Stimulated activated CD4-positive, alpha-beta T cell treated with anti-CD3 and anti-CD28 coated beads, TNF-alpha, amount 100 ng/mL, for 4 hours (primary cell): Measurements from ENCODE around the gene RTP1.
"Not testable (repeated sequence)": the region's sequence is repeated elsewhere in the genome, so short reads cannot be mapped to it uniquely, and the experiment has no call there.

Source experiments
- DNase-seq, 3 experiments: peaks; one replicate each; pipeline ENCODE4 v3.0.0-alpha.2; 2020; ENCODE audit warnings: low read depth in 3 of 3

The RTP1 gene

GRCh38 chr3:187198490-187198889 is 1.2 kb downstream of the RTP1 start:
- DNase-seq = no peak

GRCh38 chr3:187199463-187200050 is 2.3 kb downstream of the RTP1 start:
- DNase-seq = not testable (repeated sequence)

GRCh38 chr3:187205683-187206082 is 8.4 kb downstream of the RTP1 start:
- DNase-seq = no peak

GRCh38 chr3:187207062-187207461 is 9.8 kb downstream of the RTP1 start:
- no peak for DNase-seq

- DNase-seq = no peak
Measured at GRCh38 chr3:187207624-187208023, 10.3 kb downstream of the RTP1 start.

GRCh38 chr3:187208159-187208558 is 10.9 kb downstream of the RTP1 start:
- DNase-seq = no peak

- no peak for DNase-seq
Measured at GRCh38 chr3:187209491-187209890, 12.2 kb downstream of the RTP1 start.

GRCh38 chr3:187210091-187210490 is 12.8 kb downstream of the RTP1 start:
- no peak for DNase-seq

- DNase-seq = no peak
Measured at GRCh38 chr3:187210545-187211327, 13.4 kb downstream of the RTP1 start.

- no peak for DNase-seq
Measured at GRCh38 chr3:187211532-187212195, 14.4 kb downstream of the RTP1 start.

- no peak for DNase-seq
Measured at GRCh38 chr3:187212196-187212545, 14.9 kb downstream of the RTP1 start.

GRCh38 chr3:187212705-187213104 is 15.4 kb downstream of the RTP1 start:
- no peak for DNase-seq

GRCh38 chr3:187213616-187214015 is 16.3 kb downstream of the RTP1 start:
- DNase-seq = no peak

- no peak for DNase-seq
Measured at GRCh38 chr3:187215460-187215859, 18.2 kb downstream of the RTP1 start.

- no peak for DNase-seq
Measured at GRCh38 chr3:187222801-187223200, 25.5 kb downstream of the RTP1 start.

- DNase-seq = no peak
Measured at GRCh38 chr3:187223799-187224198, 26.5 kb downstream of the RTP1 start.

- no peak for DNase-seq
Measured at GRCh38 chr3:187227658-187228258, 30.5 kb downstream of the RTP1 start.

GRCh38 chr3:187228740-187229139 is 31.5 kb downstream of the RTP1 start:
- no peak for DNase-seq

GRCh38 chr3:187230011-187230410 is 32.7 kb downstream of the RTP1 start:
- DNase-seq = no peak

GRCh38 chr3:187236962-187237361 is 39.7 kb downstream of the RTP1 start:
- DNase-seq = no peak

GRCh38 chr3:187237741-187238140 is 40.5 kb downstream of the RTP1 start:
- DNase-seq = no peak

GRCh38 chr3:187238239-187238638 is 41.0 kb downstream of the RTP1 start:
- DNase-seq = no peak

- not testable (repeated sequence) for DNase-seq
Measured at GRCh38 chr3:187238835-187239234, 41.5 kb downstream of the RTP1 start.
